ENCODE measurements around the gene CPEB1. TPM values are rescaled to one million over a fixed set of nuclear protein-coding genes. Genes with fewer than 3 reads are reported as not detected.

CPEB1 gene
- total RNA-seq, 1 donor from 2014 or later: 0.40 TPM

DNA sequence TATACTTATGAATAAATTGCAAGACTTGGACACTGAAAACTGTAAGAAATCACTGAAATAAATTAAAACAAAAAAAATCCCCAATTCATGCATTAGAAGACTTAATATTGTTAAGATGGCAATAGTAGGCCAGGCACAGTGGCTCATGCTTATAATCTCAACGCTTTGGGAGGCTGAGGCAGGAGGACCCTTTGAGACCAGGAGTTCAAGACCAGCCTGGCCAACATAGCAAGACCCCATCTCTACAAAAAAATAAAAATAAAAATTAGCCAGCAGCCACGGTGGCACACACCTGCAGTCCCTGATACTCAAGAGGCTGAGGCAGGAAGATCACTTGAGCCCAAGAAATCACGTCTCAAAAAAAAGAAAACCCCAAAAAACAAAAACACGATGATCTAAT is 35.8 kb downstream of the CPEB1 start:
- H3K27me3 Mint-ChIP-seq (ENCODE audit: low read depth): peaks cover 30% of the 10 kb centered on the region
- no peak for DNase-seq (ENCODE audit: low spot score in 2 of 2, unreplicated experiment in 2 of 2)
- H3K4me1 Mint-ChIP-seq: no peaks in the 10 kb centered on the region
- no peak for TF ChIP-seq CTCF (IDR thresholded peaks at IDR 0.05; ENCODE audit: unreplicated experiment)
- H3K36me3 Mint-ChIP-seq: no peaks in the 10 kb centered on the region
- H3K27ac Mint-ChIP-seq: no peak overlapping the region
- no peaks in the 10 kb centered on the region for H3K9me3 Mint-ChIP-seq
- no peak overlapping the region for H3K4me3 Mint-ChIP-seq

DNA sequence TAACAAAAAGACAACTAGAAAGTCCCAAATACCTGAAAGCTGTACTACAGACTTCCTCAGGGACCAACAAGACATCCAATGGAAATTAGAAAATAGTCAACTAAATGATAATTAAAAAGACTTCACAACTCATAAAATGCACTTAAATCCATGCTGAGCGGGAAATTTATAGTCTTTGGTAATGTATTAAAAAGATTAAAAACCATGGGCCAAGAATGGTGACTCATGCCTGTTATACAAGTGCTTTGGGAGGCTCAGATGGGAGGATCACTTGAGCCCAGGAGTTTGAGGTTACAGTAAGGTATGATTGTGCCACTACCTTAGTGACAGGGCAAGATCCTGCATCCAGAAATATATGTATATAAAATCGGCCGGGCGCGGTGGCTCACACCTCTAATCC is 45.0 kb downstream of the CPEB1 start:
- Mint-ChIP-seq H3K27me3 (ENCODE audit: low read depth) (peaks cover 58% of the 10 kb centered on the region), H3K27ac (no peak overlapping the region), H3K9me3 (no peaks in the 10 kb centered on the region), H3K36me3 (no peaks in the 10 kb centered on the region), H3K4me1 (no peaks in the 10 kb centered on the region), H3K4me3 (no peak overlapping the region)
- no peak for TF ChIP-seq CTCF (IDR thresholded peaks at IDR 0.05; ENCODE audit: unreplicated experiment)
- no peak for DNase-seq (ENCODE audit: low spot score in 2 of 2, unreplicated experiment in 2 of 2)

- Mint-ChIP-seq H3K27ac (no peak overlapping the region), H3K4me1 (no peaks in the 10 kb centered on the region), H3K27me3 (ENCODE audit: low read depth) (peaks cover 54% of the 10 kb centered on the region), H3K9me3 (no peaks in the 10 kb centered on the region), H3K36me3 (no peaks in the 10 kb centered on the region), H3K4me3 (no peak overlapping the region)
- no peak for DNase-seq (ENCODE audit: low spot score in 2 of 2, unreplicated experiment in 2 of 2)
- no peak for TF ChIP-seq CTCF (IDR thresholded peaks at IDR 0.05; ENCODE audit: unreplicated experiment)
Observed at GRCh38 chr15:82599862-82600261, 47.3 kb downstream of the CPEB1 start.

- peaks cover 57% of the 10 kb centered on the region for H3K27me3 Mint-ChIP-seq (ENCODE audit: low read depth)
- H3K9me3 Mint-ChIP-seq: no peaks in the 10 kb centered on the region
- no peak for DNase-seq (ENCODE audit: low spot score in 2 of 2, unreplicated experiment in 2 of 2)
- no peak overlapping the region for H3K27ac Mint-ChIP-seq
- no peaks in the 10 kb centered on the region for H3K36me3 Mint-ChIP-seq
- H3K4me3 Mint-ChIP-seq: no peak overlapping the region
- no peak for TF ChIP-seq CTCF (IDR thresholded peaks at IDR 0.05; ENCODE audit: unreplicated experiment)
- no peaks in the 10 kb centered on the region for H3K4me1 Mint-ChIP-seq
Observed at GRCh38 chr15:82597815-82598214, 49.3 kb downstream of the CPEB1 start.

- no peaks in the 10 kb centered on the region for H3K36me3 Mint-ChIP-seq
Observed at GRCh38 chr15:82595766-82596165, 51.4 kb downstream of the CPEB1 start.

More at GRCh38 chr15:82595766-82596165, 51.4 kb downstream of the CPEB1 start:
- H3K27me3 Mint-ChIP-seq (ENCODE audit: low read depth): peaks cover 58% of the 10 kb centered on the region
- H3K27ac Mint-ChIP-seq: no peak overlapping the region
- no peak for TF ChIP-seq CTCF (IDR thresholded peaks at IDR 0.05; ENCODE audit: unreplicated experiment)
- H3K4me3 Mint-ChIP-seq: no peak overlapping the region
- DNase-seq (ENCODE audit: low spot score in 2 of 2, unreplicated experiment in 2 of 2): no peak
- no peaks in the 10 kb centered on the region for H3K4me1 Mint-ChIP-seq
- H3K9me3 Mint-ChIP-seq: no peaks in the 10 kb centered on the region
